SK-N-SH (cell line): ENCODE measurements around the gene GDPD3. TPM values are rescaled to one million over a fixed set of nuclear protein-coding genes. Genes with fewer than 3 reads are reported as not detected.

Source experiments
- CTCF ChIA-PET: fragments of 300-600, 350-600 bp; formaldehyde crosslinking; extraction: SDS; loops from one replicate; lab custom pipeline; 2021; lab: Yijun Ruan, JAX
- POLR2A ChIA-PET: fragments of 350-600 bp; sonication (Branson Sonifier 250); formaldehyde crosslinking; extraction: SDS; loops from one replicate; lab custom pipeline; 2020; ENCODE audit warnings: antibody characterized with exemption, inconsistent platforms; lab: Yijun Ruan, JAX
- DNase-seq: peaks from one replicate; pipeline ENCODE4 v3.0.0; 2012
- H2AFZ ChIP-seq: fragments of 200-600 bp; sonication (generic); 2 replicates; pipeline ENCODE4 v1.8.1; 2016; ENCODE audit warnings: antibody characterized with exemption, mild to moderate bottlenecking, low read depth
- H3F3A ChIP-seq: fragments of 200-600 bp; sonication (generic); replicated peaks from 2 replicates; pipeline ENCODE3; 2016; ENCODE audit warnings: antibody characterized with exemption, mild to moderate bottlenecking; ENCODE audit not compliant: insufficient read depth
- H3K27ac ChIP-seq, 2 experiments: fragments of 200-500 bp in 1 of 2; fragments of 200-600 bp in 1 of 2; sonication (Bioruptor generic) in 1 of 2; sonication (generic), shearing (Covaris generic) in 1 of 2; 2 replicates each; pipeline versions ENCODE4 v1.5.1 to v1.6.1; 2014 to 2016; ENCODE audit warnings: low read depth in 2 of 2, inconsistent platforms in 1 of 2, low read length in 1 of 2, mild to moderate bottlenecking in 1 of 2, mixed read lengths in 1 of 2
- H3K27me3 ChIP-seq: fragments of 200-600 bp; sonication (generic), shearing (Covaris generic); 2 replicates; pipeline ENCODE4 v1.6.1; 2016; ENCODE audit warnings: mixed run types; ENCODE audit not compliant: insufficient read depth
- H3K36me3 ChIP-seq, 2 experiments: fragments of 200-500 bp in 1 of 2; fragments of 200-600 bp in 1 of 2; sonication (Bioruptor generic) in 1 of 2; sonication (generic) in 1 of 2; replicated peaks in 1 of 2; 2 replicates each; pipeline versions ENCODE3 to v1.5.1; 2014 to 2016; ENCODE audit warnings: low read length in 1 of 2, mild to moderate bottlenecking in 1 of 2; ENCODE audit not compliant: insufficient read depth in 2 of 2, control insufficient read depth in 1 of 2
- H3K4me1 ChIP-seq, 2 experiments: fragments of 200-500 bp in 1 of 2; fragments of 200-600 bp in 1 of 2; sonication (Bioruptor generic) in 1 of 2; sonication (generic), shearing (Covaris generic) in 1 of 2; 2 replicates each; pipeline versions ENCODE4 v1.5.1 to v1.6.1; 2014 to 2016; ENCODE audit warnings: low read depth in 1 of 2, low read length in 1 of 2, mixed run types in 1 of 2; ENCODE audit not compliant: insufficient read depth in 2 of 2, control insufficient read depth in 1 of 2
- H3K4me2 ChIP-seq: fragments of 200-600 bp; sonication (generic), shearing (Covaris generic); 2 replicates; pipeline ENCODE4 v1.6.1; 2017; ENCODE audit warnings: mixed run types
- H3K4me3 ChIP-seq, 2 experiments: fragments of 200-500 bp in 1 of 2; fragments of 200-600 bp in 1 of 2; sonication (Bioruptor generic) in 1 of 2; sonication (generic), shearing (Covaris generic) in 1 of 2; 2 replicates each; pipeline versions ENCODE4 v1.5.1 to v1.8.1; 2014 to 2016; ENCODE audit warnings: low read depth in 2 of 2, inconsistent platforms in 1 of 2, low read length in 1 of 2, mild to moderate bottlenecking in 1 of 2, mixed read lengths in 1 of 2, moderate library complexity in 1 of 2
- H3K79me2 ChIP-seq: fragments of 200-600 bp; sonication (generic); 2 replicates; pipeline ENCODE4 v1.8.1; 2017; ENCODE audit warnings: mild to moderate bottlenecking; ENCODE audit not compliant: insufficient read depth
- H3K9ac ChIP-seq: fragments of 200-600 bp; sonication (generic); 2 replicates; pipeline ENCODE4 v1.6.1; 2017; ENCODE audit warnings: mixed run types
- H3K9me2 ChIP-seq: fragments of 200-600 bp; sonication (generic); 2 replicates; pipeline ENCODE4 v1.6.1; 2017; ENCODE audit warnings: mixed run types
- H3K9me3 ChIP-seq: fragments of 200-600 bp; sonication (generic); 2 replicates; pipeline ENCODE4 v1.6.1; 2017; ENCODE audit warnings: mixed run types, mild to moderate bottlenecking, moderate library complexity
- H4K20me1 ChIP-seq: fragments of 200-600 bp; sonication (generic); 2 replicates; pipeline ENCODE4 v1.6.1; 2017; ENCODE audit warnings: mild to moderate bottlenecking, mixed run types; ENCODE audit not compliant: insufficient read depth
- EZH2phosphoT487 ChIP-seq: fragments of 200-600 bp; sonication (generic); IDR thresholded peaks from 2 replicates; pipeline ENCODE4 v1.6.1; 2017; ENCODE audit warnings: low read depth, mixed run types, mild to moderate bottlenecking, antibody characterized with exemption, moderate library complexity, borderline replicate concordance
- GATA2 ChIP-seq: sonication (generic); formaldehyde crosslinking; IDR thresholded peaks from 2 replicates; pipeline ENCODE4 v1.5.0; 2020; ENCODE audit warnings: mild to moderate bottlenecking, missing genetic modification reagents
- NFIC ChIP-seq: IDR thresholded peaks from 2 replicates; pipeline ENCODE4 v1.4.0; 2012; ENCODE audit warnings: borderline replicate concordance
- NRF1 ChIP-seq: IDR thresholded peaks from 2 replicates; pipeline ENCODE4 v1.6.1; 2012; ENCODE audit warnings: low read depth, mild to moderate bottlenecking, low read length
- PBX3 ChIP-seq: IDR thresholded peaks from 2 replicates; pipeline ENCODE4; 2012
- RAD21 ChIP-seq: IDR thresholded peaks from 2 replicates; pipeline ENCODE4 v1.6.1; 2012; ENCODE audit warnings: mild to moderate bottlenecking, low read length
- TAF1 ChIP-seq: IDR thresholded peaks from 2 replicates; pipeline ENCODE4 v1.6.1; 2012; ENCODE audit warnings: low read depth, mild to moderate bottlenecking, low read length, moderate library complexity, borderline replicate concordance
- YY1 ChIP-seq: IDR thresholded peaks from 2 replicates; pipeline ENCODE4 v1.4.0; 2012; ENCODE audit warnings: low read depth, mild to moderate bottlenecking
- WGBS: methylation state at CpG from one replicate; pipeline ENCODE4 v1.1.6; 2017; ENCODE audit warnings: low lambda C conversion rate; 5-methylcytosine and 5-hydroxymethylcytosine counted together
- polyA plus RNA-seq, 3 experiments: library from polyadenylated mRNA; depleted of rRNA; stranded (reverse); fragments of >200 nt; gene quantifications; 2 replicates each; pipeline ENCODE4 v1.2.3, GENCODE V29; 2012
- TF ChIP-seq, protein P1 (sequence below): fragments of 150-350 bp; IDR thresholded peaks from 2 replicates; pipeline ENCODE4 v1.6.1; 2016; ENCODE audit warnings: mild to moderate bottlenecking, low read depth, low read length

The GDPD3 gene
- polyA plus RNA-seq, 1 of the 3 experiments (the other 2 are of a cell fraction): 2.3 TPM

- TF ChIP-seq PBX3 (no peak), EZH2phosphoT487 (no peak)
Observed at GRCh38 chr16:30104492-30104891, 8.8 kb downstream of the GDPD3 start (continued).

- TF ChIP-seq RAD21: no peak
- no peak for TF ChIP-seq NFIC
- TF ChIP-seq GATA2 (CRISPR knock-in tag): no peak
- no peak for TF ChIP-seq TAF1
- TF ChIP-seq YY1: no peak
- TF ChIP-seq, protein P1, sequence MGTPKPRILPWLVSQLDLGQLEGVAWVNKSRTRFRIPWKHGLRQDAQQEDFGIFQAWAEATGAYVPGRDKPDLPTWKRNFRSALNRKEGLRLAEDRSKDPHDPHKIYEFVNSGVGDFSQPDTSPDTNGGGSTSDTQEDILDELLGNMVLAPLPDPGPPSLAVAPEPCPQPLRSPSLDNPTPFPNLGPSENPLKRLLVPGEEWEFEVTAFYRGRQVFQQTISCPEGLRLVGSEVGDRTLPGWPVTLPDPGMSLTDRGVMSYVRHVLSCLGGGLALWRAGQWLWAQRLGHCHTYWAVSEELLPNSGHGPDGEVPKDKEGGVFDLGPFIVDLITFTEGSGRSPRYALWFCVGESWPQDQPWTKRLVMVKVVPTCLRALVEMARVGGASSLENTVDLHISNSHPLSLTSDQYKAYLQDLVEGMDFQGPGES: no peak
- H3K4me1 ChIP-seq: no peaks in the 10 kb centered on the region
- no peak overlapping the region for H3K9ac ChIP-seq
- H3K9me3 ChIP-seq: no peaks in the 10 kb centered on the region
- peaks cover 0 to 7% of the 10 kb centered on the region in 2 experiments for H3K36me3 ChIP-seq
- no peak for DNase-seq
- no peaks in the 10 kb centered on the region for H4K20me1 ChIP-seq
- H3K4me2 ChIP-seq: no peak overlapping the region
- H3F3A ChIP-seq: no peaks in the 10 kb centered on the region
- WGBS: 81% methylated on average over 4 of the region's 4 CpGs
- ChIA-PET CTCF (interaction anchor here (3.3 to 4.5 kb wide), 2 partner anchors 9 to 12 kb away, joined by 14 to 39 read pairs; partner anchors contain the start of genes GDPD3 and TBX6), POLR2A (no interaction called here)
- H3K9me2 ChIP-seq: no peaks in the 10 kb centered on the region
- no peaks in the 10 kb centered on the region for H3K27me3 ChIP-seq
- no peaks in the 10 kb centered on the region for H3K79me2 ChIP-seq
- no peak overlapping the region for H3K4me3 ChIP-seq
- no peak overlapping the region for H2AFZ ChIP-seq
- H3K27ac ChIP-seq: no peak overlapping the region
Observed at GRCh38 chr16:30104090-30104489, 9.2 kb downstream of the GDPD3 start.

GRCh38 chr16:30096862-30097563, 16.3 kb downstream of the GDPD3 start:
- Histone ChIP-seq H3F3A (peaks cover 11% of the 10 kb centered on the region), H3K27me3 (no peaks in the 10 kb centered on the region), H2AFZ (peak overlapping the region; percentile 75; the same call in 1 of the 2 replicates), H3K9me3 (no peaks in the 10 kb centered on the region), H3K4me1 (peaks cover 0 to 27% of the 10 kb centered on the region in 2 experiments; a peak in 1 of 4 replicates), H4K20me1 (no peaks in the 10 kb centered on the region), H3K9me2 (no peaks in the 10 kb centered on the region), H3K4me3 (peak overlapping the region in 1 of 2 experiments; percentile 63; a peak in 1 of 4 replicates), H3K4me2 (0 out of 2 replicates have a peak overlapping the region, but pooled peaks have one; percentile 69), H3K27ac (peak overlapping the region; percentile 51 to 85; a peak in 3 of 4 replicates), H3K79me2 (peaks cover 4% of the 10 kb centered on the region; the same call in 1 of the 2 replicates), H3K36me3 (no peaks in the 10 kb centered on the region), H3K9ac (no peak overlapping the region)
- TF ChIP-seq NRF1: no peak
- POLR2A ChIA-PET: interaction anchor here (1.4 kb wide), 1 partner anchor 32 kb away, joined by 5 read pairs; the partner anchor contains the start of gene ALDOA
- DNase-seq: no peak
- WGBS: 95% methylated on average over 18 of the region's 18 CpGs
- CTCF ChIA-PET: interaction anchor here (1.4 to 2.2 kb wide), 2 partner anchors 15 to 23 kb away, joined by 3 to 12 read pairs; partner anchors contain the start of gene GDPD3
